Measurements from ENCODE around the gene AFF3.

AFF3 gene

DNA sequence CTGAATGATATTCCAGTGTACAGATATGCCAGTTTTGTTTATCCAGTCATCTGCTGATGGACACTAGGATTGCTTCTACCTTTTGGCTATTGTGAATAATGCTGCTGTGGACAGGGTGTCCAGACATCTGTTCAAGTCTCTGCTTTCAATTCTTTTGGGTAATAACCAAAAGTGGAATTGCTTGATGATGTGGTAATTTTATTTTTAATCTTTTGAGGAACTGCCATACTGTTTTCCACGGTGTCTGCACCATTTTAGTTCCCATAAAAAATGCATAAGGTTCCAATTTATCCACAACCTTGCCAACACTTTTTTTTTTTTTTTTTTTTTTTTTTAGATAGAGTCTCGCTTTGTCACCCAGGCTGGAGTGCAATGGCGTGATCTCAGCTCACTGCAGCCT, 510.7 kb downstream of the AFF3 start:
- TF ChIP-seq, protein P1, sequence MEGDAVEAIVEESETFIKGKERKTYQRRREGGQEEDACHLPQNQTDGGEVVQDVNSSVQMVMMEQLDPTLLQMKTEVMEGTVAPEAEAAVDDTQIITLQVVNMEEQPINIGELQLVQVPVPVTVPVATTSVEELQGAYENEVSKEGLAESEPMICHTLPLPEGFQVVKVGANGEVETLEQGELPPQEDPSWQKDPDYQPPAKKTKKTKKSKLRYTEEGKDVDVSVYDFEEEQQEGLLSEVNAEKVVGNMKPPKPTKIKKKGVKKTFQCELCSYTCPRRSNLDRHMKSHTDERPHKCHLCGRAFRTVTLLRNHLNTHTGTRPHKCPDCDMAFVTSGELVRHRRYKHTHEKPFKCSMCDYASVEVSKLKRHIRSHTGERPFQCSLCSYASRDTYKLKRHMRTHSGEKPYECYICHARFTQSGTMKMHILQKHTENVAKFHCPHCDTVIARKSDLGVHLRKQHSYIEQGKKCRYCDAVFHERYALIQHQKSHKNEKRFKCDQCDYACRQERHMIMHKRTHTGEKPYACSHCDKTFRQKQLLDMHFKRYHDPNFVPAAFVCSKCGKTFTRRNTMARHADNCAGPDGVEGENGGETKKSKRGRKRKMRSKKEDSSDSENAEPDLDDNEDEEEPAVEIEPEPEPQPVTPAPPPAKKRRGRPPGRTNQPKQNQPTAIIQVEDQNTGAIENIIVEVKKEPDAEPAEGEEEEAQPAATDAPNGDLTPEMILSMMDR (IDR thresholded peaks at IDR 0.05), result no peak
- TF ChIP-seq ZFX (IDR thresholded peaks at IDR 0.05; ENCODE audit: borderline replicate concordance), result no peak

DNA sequence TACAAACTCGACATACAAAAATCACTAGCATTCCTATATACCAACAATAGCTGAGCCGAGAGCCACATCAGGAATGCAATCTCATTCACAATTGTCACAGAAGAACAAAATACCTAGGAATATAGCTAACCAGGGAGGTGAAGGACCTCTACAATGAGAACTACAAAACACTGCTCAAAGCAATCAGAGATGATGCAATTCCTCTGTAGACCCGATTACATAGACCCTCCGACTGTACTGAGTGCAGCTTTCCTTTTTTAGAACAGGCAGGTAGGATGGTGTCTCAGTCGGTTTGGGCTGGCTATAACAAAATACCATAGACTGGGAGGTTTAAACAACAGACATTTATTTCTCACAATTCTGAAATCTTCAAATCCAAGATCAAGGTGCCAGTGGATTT, 513.1 kb downstream of the AFF3 start:
- TF ChIP-seq, protein P1 (IDR thresholded peaks at IDR 0.05), result no peak
- TF ChIP-seq ZFX (IDR thresholded peaks at IDR 0.05; ENCODE audit: borderline replicate concordance), result no peak
- H3K27ac ChIP-seq, result no peak overlapping the region

More for the DNA sequence above, 510.7 kb downstream of the AFF3 start:
- H3K27ac ChIP-seq, result no peak overlapping the region

DNA sequence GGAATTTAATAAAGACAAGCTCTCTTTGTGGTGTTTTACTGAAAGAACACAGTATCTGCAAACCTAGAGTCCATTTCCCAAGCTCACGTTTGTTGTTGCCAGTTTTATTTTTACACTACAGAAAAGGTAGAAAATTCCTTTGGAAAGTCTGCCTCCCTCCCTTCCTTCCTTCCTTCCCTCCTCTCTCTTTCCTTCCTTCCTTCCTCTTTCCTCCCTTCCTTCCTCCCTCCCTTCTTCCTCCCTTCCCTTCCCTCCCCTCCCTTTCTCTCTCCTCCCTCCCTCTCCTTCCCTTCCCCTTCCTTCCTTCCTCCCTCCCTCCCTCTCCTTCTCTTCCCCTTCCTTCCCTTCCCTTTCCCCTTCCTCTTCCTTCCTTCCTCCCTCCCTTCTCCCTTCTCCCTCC, 516.2 kb downstream of the AFF3 start:
- no peak overlapping the region for H3K27ac ChIP-seq
- TF ChIP-seq ZFX (IDR thresholded peaks at IDR 0.05; ENCODE audit: borderline replicate concordance), result no peak
- TF ChIP-seq, protein P1 (IDR thresholded peaks at IDR 0.05), result no peak

GRCh38 chr2:99624677-99625076, 517.7 kb downstream of the AFF3 start:
- TF ChIP-seq, protein P1 (IDR thresholded peaks at IDR 0.05), result no peak
- no peak for TF ChIP-seq ZFX (IDR thresholded peaks at IDR 0.05; ENCODE audit: borderline replicate concordance)
- H3K27ac ChIP-seq, result no peak overlapping the region

DNA sequence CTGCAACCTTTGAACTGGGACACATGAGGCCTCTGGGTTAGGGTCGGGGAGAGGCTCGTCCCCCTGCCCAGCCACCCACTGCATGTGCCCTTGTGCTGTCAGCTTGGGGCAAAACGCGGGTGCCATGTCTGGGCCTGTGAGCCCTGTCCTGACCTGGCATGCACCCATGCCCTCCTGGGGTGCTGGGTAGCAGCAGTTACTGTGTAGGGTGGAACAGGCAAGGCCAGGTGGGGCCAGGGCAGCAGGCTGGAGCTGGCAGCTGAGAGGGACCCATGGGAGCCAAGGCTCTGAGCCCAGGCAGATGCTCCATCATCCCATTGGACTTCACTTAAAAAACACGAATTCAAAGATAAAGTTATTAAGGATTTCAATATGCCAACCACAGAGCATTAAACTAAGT, 518.8 kb downstream of the AFF3 start:
- no peak overlapping the region for H3K27ac ChIP-seq
- TF ChIP-seq ZFX (IDR thresholded peaks at IDR 0.05; ENCODE audit: borderline replicate concordance), result no peak
- TF ChIP-seq, protein P1 (IDR thresholded peaks at IDR 0.05), result no peak

- TF ChIP-seq ZFX (IDR thresholded peaks at IDR 0.05; ENCODE audit: borderline replicate concordance), result no peak
- TF ChIP-seq, protein P1 (IDR thresholded peaks at IDR 0.05), result no peak
- H3K27ac ChIP-seq, result no peak overlapping the region
These were observed 519.4 kb downstream of the AFF3 start for GRCh38 chr2:99623035-99623434.

DNA sequence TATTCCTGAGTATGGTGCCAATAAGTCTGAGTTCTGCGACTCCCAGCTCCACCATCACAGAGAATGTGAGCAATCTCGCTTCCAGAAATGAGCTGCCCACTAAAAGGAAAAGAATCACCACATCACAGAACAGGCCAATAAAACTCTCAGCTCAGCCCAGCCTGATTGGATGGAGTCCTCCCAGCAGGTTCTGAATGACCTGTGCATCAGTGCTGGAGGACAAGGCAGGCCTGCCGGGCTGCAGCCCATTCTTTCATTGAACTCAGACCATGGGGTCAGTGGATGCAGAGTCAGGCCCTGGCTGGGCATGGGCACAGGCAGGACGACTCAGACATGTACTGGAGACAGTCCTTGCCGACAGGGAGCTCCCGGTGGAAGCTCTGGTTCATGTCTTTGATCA, 519.9 kb downstream of the AFF3 start:
- no peak overlapping the region for H3K27ac ChIP-seq
- TF ChIP-seq ZFX (IDR thresholded peaks at IDR 0.05; ENCODE audit: borderline replicate concordance), result no peak
- TF ChIP-seq, protein P1 (IDR thresholded peaks at IDR 0.05), result no peak

Data from 22Rv1 (cell line).